NCI-H526 (cell line): ENCODE results near the gene ALKAL2.

ENCODE experiments used
- DNase-seq, 2 experiments: peaks; one replicate each; lab custom pipeline; 2025; lab: John Stamatoyannopoulos, UW

The ALKAL2 gene

GRCh38 chr2:246489-247144 is 41.3 kb downstream of the ALKAL2 start:
- DNase-seq, result peak in 1 of 2 experiments; percentile 70

DNA sequence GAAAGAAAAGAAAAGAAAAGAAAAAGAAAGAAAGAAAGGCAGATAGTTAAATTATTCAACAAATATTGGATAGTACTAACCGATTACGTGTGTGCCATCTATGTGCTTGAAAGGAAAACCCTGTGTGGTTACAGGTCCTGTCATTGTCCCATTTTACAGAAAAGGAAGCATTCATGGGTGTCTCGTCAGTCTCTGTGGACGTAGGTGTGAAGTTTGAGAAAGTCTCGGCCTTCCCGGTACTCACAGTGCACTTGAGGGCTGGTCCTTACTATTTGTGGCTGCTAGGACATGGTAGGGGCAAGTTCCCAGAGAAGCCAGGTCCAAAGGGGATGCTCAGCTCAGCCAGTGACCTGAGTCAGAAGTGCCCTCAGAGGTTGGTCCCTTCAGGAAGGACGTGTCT is 43.3 kb downstream of the ALKAL2 start:
- DNase-seq, result no peak

GRCh38 chr2:238869-239268 is 49.0 kb downstream of the ALKAL2 start:
- DNase-seq, result no peak

GRCh38 chr2:238431-238830 is 49.5 kb downstream of the ALKAL2 start:
- no peak for DNase-seq

GRCh38 chr2:237878-238277 is 50.0 kb downstream of the ALKAL2 start:
- DNase-seq, result no peak

DNA sequence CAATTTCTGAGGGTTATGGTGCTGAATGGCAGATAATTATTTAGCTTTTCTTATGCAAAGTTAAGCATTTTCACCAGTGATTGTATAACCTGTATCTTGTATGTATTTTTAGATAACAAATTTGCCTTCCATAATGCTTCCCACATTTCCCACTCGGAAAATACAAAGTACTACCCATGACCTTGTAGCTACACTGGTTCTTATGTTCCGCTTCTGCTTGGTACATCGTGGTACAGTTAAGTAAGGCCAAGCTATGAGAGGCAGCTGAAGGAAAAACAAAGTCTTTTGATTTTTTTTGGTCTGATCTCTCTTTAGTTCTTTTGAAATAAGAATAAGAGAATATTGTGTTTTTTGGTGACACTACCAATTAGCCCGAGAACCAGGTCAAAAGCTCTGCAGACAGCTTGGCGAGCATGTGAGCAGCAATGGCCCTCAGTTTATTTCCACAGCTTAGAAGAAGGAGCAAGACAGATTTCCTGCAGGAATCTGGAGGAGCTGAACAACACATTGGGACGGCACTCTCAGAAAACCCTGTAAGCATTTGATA is 50.8 kb downstream of the ALKAL2 start:
- no peak for DNase-seq

GRCh38 chr2:234421-234820 is 53.5 kb downstream of the ALKAL2 start:
- no peak for DNase-seq

- DNase-seq, result no peak
Observed at GRCh38 chr2:233030-233429, 54.9 kb downstream of the ALKAL2 start.

GRCh38 chr2:231521-232185 is 56.2 kb downstream of the ALKAL2 start:
- no peak for DNase-seq
